Loucy (cell line): Measurements from ENCODE around the gene CACNA1C.

Experiments
- CTCF ChIP-seq: fragments of 200-600 bp; sonication (generic); conservative IDR thresholded peaks from 2 replicates; pipeline ENCODE4 v1.5.1; 2014; ENCODE audit warnings: mild to moderate bottlenecking, antibody characterized with exemption, low read length
- EZH2phosphoT487 ChIP-seq: fragments of 200-600 bp; IDR thresholded peaks from 2 replicates; pipeline ENCODE4 v1.6.1; 2018; ENCODE audit warnings: antibody characterized with exemption, mild to moderate bottlenecking, moderate library complexity, borderline replicate concordance

GRCh38 chr12:2074792-2075191, 22.0 kb downstream of the CACNA1C start:
- no peak for TF ChIP-seq CTCF
- TF ChIP-seq EZH2phosphoT487, result no peak
